ENCODE measurements around the gene CMTM4. TPM values are rescaled to one million over a fixed set of nuclear protein-coding genes. Genes with fewer than 3 reads are reported as not detected.
A peak's percentile ranks its signal among the peaks of the same experiment; 100 is the strongest.

The CMTM4 gene
- total and polyA plus RNA-seq, 2 of the 8 experiments (the other 6 are each of a cell fraction or from before 2014, with no cell fraction given) = 35.3 to 51.7 TPM

GRCh38 chr16:66585481-66586239, 110.9 kb downstream of the CMTM4 start:
- Histone ChIP-seq H4K20me1 (replicated peaks in 1 of 2; ENCODE audit: control insufficient read depth in 1 of 2, insufficient read depth in 2 of 2, low read length in 2 of 2) (no peaks in the 10 kb centered on the region), H3K4ac (replicated peaks; ENCODE audit: insufficient read length, low read depth, low read length) (no peak overlapping the region), H2BK15ac (ENCODE audit: low read length) (no peak overlapping the region), H3K4me3 (ENCODE audit: extremely low read depth in 1 of 4, insufficient read depth in 2 of 4, low read depth in 3 of 4, low read length in 4 of 4) (no peak overlapping the region), H4K5ac (ENCODE audit: insufficient read length, low read depth, low read length) (no peak overlapping the region), H3K9ac (replicated peaks in 1 of 4; ENCODE audit: extremely low read depth in 1 of 4, low read depth in 3 of 4, low read length in 3 of 4) (no peak overlapping the region), H3K9me3 (ENCODE audit: insufficient read depth in 2 of 2, low read depth in 1 of 2, low read length in 1 of 2) (no peaks in the 10 kb centered on the region), H2BK12ac (ENCODE audit: low read depth, low read length) (peak overlapping the region; percentile 4; the same call in 1 of the 2 replicates), H3K79me2 (ENCODE audit: control insufficient read depth in 1 of 2, insufficient read depth in 2 of 2, low read length in 2 of 2) (no peaks in the 10 kb centered on the region), H4K91ac (replicated peaks; ENCODE audit: insufficient read length, low read length) (no peak overlapping the region), H2BK120ac (replicated peaks; ENCODE audit: low read depth, low read length) (no peak overlapping the region), H2BK20ac (ENCODE audit: low read length) (no peak overlapping the region), H3K36me3 (ENCODE audit: control insufficient read depth in 2 of 4, insufficient read depth in 4 of 4, low read length in 3 of 4) (no peaks in the 10 kb centered on the region), H3K4me1 (replicated peaks in 1 of 4; ENCODE audit: control insufficient read depth in 3 of 4, insufficient read depth in 4 of 4, low read length in 3 of 4) (peaks cover 0 to 5% (median 2%) of the 10 kb centered on the region in 4 experiments; a peak in 3 of 7 replicates), H3K79me1 (ENCODE audit: low read depth, low read length) (no peaks in the 10 kb centered on the region), H3K14ac (ENCODE audit: insufficient read length) (no peak overlapping the region), H3K56ac (replicated peaks; ENCODE audit: insufficient read length, low read depth, low read length) (peak overlapping the region; percentile 34), H3K23me2 (ENCODE audit: low read depth, low read length) (no peaks in the 10 kb centered on the region), H3K18ac (ENCODE audit: extremely low read depth, low read length) (no peak overlapping the region), H3K4me2 (ENCODE audit: insufficient read depth in 1 of 2, low read depth in 2 of 2, low read length in 2 of 2) (no peak overlapping the region), H2BK5ac (ENCODE audit: low read depth, low read length) (no peak overlapping the region), H3K27me3 (replicated peaks in 1 of 4; ENCODE audit: control insufficient read depth in 3 of 4, extremely low read depth in 1 of 4, insufficient read depth in 3 of 4, low read length in 3 of 4) (peaks cover 0 to 2% (median 0%) of the 10 kb centered on the region in 4 experiments; a peak in 2 of 7 replicates), H2AK5ac (ENCODE audit: low read depth, low read length) (no peak overlapping the region), H3K23ac (ENCODE audit: insufficient read length) (no peak overlapping the region), H3K27ac (ENCODE audit: low read depth, low read length) (no peak overlapping the region), H4K8ac (ENCODE audit: extremely low read depth, insufficient read depth, low read length) (peak overlapping the region; percentile 69; the same call in 1 of the 2 replicates), H2AFZ (ENCODE audit: low read length) (no peak overlapping the region)
- CTCF ChIA-PET (ENCODE audit: partially characterized antibody) = interaction anchor here (0.5 to 1.8 kb wide), 7 partner anchors 13 to 155 kb away, joined by 3 to 6 read pairs (median 3); no protein-coding TSS in a partner anchor
- 85% methylated on average over 10 of the region's 10 CpGs; no CpG with 5 or more reads in 1 of the 2 experiments for WGBS, 2 experiments (ENCODE audit: extremely low coverage in 1 of 2, insufficient coverage in 1 of 2, insufficient read length in 1 of 2, insufficient replicate concordance in 2 of 2, low coverage in 1 of 2, low lambda C conversion rate in 2 of 2, missing lambda C conversion rate in 1 of 2)
- POLR2A ChIA-PET (ENCODE audit: partially characterized antibody) = interaction anchor here (0.9 to 1.3 kb wide), 4 partner anchors 16 to 182 kb away, joined by 3 read pairs; no protein-coding TSS in a partner anchor
- no peak for DNase-seq (ENCODE audit: low read depth in 1 of 2, low spot score in 2 of 2)
- no peak for FAIRE-seq
- TF ChIP-seq CHD2 (IDR thresholded peaks at IDR 0.05; ENCODE audit: low read length) = no peak
- no peak for TF ChIP-seq SP2 (IDR thresholded peaks at IDR 0.05; ENCODE audit: low read length)
- no peak for TF ChIP-seq SP4 (IDR thresholded peaks at IDR 0.05; ENCODE audit: low read length)
- no peak for TF ChIP-seq ATF3 (IDR thresholded peaks at IDR 0.05; ENCODE audit: insufficient read depth, low read depth, low read length)
- no peak for TF ChIP-seq POU5F1 (IDR thresholded peaks at IDR 0.05; ENCODE audit: low read depth, low read length)
- TF ChIP-seq TCF12 (IDR thresholded peaks at IDR 0.05; ENCODE audit: low read depth, low read length) = no peak
- no peak for TF ChIP-seq NANOG (IDR thresholded peaks at IDR 0.05; ENCODE audit: insufficient read depth, low read depth, low read length, poor library complexity, severe bottlenecking)
- no peak for TF ChIP-seq ATF2 (IDR thresholded peaks at IDR 0.05; ENCODE audit: low read length)
- TF ChIP-seq KDM4A (IDR thresholded peaks at IDR 0.05; ENCODE audit: low read depth, low read length, severe bottlenecking) = no peak
- TF ChIP-seq MAFK (IDR thresholded peaks at IDR 0.05; ENCODE audit: low read depth, low read length) = no peak

Data from H1 (cell line).